ENCODE data around the gene HEPACAM.

Gene HEPACAM

GRCh38 chr11:124898711-124899110, 37.1 kb downstream of the HEPACAM start:
- DNase-seq, result no peak

DNA sequence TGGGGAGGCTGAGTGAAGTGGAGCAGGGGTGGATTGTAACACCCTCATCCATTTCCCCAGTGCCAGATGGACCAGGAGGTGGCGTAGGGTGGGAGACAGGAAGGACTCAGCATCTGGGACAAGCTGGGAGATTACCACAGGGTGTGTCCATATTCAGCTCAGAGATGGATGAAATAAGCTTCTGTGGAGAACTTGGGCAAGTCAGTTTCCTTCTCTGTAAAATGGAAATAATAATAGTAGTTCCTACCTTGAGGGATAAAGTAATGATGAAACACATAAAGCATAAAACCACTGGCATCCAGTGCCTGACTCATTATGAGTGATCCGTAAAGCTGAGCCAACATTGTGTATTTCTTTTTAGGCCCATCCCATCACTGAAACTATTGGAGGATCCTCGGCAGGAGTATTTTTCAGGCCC, 37.6 kb downstream of the HEPACAM start:
- DNase-seq, result no peak

- DNase-seq, result no peak
Measured at GRCh38 chr11:124897674-124898262, 38.1 kb downstream of the HEPACAM start, which contains the start of gene ROBO4. ROBO4 (minus strand) TSS chr11:124897865; CDS start chr11:124897795, 70 bp downstream.

- DNase-seq, result no peak
Measured at GRCh38 chr11:124896821-124897391, 38.9 kb downstream of the HEPACAM start.

DNA sequence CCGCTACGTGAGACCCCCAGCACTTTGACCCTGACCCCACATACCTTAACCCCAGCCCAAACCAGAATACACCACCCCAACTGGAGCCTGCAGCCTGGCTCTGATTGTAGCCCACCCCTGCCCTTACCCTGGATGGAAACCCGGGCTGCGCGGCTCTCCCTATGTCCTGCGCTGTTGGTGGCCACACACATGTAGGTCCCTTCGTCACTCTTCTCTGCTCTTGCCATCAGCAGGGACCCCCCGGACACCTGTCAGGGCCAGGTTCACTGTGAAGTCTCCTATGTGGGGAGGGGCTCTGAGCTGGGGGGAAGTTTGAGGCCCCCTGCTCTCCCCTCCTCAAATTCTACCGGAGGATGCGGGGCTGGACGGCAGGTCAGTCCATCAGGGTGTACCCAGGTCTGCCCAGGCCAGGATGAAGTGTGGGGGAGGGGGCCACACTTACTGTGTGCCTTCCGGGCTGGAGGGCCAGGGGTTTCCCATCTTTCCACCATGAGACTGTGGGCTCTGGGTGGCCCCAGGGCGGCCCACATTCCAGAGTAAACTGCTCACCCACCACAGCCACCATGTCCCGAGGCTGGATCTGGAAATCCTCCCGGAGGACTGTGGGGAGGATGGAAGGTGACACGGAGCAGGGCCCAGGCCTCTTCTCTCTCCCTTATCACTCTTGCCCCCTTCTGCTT, 39.6 kb downstream of the HEPACAM start:
- no peak for DNase-seq

DNA sequence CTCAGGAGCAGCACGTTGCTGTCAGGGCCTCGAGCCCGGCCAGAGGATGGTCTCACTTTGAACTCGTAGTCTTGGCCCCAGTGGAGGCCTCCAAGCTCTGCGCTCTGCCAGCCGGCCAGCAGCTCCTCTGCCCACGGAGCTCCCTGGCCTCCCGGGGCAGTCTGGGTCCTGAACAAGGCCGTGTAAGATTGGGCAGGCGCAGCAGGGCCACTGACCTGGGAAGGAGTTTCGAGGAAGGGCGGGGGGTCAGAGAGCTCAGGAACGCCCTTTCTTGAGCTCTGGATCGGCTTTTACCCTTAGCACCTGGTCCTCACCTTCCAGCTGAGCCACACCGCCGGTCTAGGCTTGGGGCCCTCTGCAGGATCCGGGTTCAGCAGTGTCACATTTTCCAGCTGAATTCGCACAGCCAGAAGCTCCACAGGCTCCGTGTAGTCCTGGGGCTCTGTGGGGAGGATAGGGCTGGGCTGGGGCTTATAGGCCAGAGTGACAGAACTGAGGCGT, 40.3 kb downstream of the HEPACAM start:
- DNase-seq, result no peak

DNA sequence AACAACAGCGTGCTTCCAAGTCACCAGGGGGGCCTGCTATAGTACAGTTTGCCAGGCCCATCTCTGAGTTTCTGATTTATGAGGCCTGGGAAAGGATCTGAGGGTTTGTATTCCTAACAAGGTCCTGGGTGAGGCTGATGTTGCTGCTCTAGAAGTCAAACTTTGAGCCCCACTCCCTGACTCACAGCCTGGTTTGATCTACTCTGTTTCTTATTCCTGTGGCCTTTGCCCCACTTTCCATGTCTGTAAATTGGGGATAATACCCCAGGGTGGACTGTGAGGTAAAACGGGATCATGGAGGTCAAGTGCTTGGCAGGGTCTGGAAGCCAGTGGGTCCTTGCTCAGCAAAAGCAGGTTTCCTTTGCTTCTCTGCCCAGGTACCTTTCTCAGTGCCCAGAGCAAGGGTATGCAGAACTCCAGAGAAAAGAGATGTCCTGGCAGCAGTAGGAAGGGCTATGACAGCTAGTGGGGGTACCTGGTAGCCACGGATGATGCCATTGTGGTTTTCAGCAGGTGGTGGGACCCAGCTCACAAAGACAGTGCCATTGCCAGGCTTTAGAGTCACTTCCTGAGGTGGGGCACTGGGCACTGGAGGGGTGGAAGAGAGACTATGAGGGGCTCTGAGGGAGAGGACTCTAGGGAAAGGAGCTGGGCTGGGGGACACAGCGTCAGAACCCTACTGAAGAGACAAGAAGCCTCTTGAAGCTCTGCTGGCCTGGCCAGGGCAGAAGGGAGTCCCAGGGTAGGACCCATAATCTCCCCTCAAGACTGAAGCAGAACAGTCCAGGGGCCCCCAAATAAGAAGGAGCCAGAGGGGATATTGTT, 41.0 kb downstream of the HEPACAM start:
- no peak for DNase-seq

- no peak for DNase-seq
Measured at GRCh38 chr11:124893781-124894401, 42.0 kb downstream of the HEPACAM start.

- no peak for DNase-seq
Measured at GRCh38 chr11:124892750-124893454, 42.9 kb downstream of the HEPACAM start.

- no peak for DNase-seq
Measured at GRCh38 chr11:124892146-124892545, 43.7 kb downstream of the HEPACAM start.

GRCh38 chr11:124891373-124891861, 44.4 kb downstream of the HEPACAM start:
- no peak for DNase-seq

- no peak for DNase-seq
Measured at GRCh38 chr11:124890683-124891372, 45.0 kb downstream of the HEPACAM start.

DNA sequence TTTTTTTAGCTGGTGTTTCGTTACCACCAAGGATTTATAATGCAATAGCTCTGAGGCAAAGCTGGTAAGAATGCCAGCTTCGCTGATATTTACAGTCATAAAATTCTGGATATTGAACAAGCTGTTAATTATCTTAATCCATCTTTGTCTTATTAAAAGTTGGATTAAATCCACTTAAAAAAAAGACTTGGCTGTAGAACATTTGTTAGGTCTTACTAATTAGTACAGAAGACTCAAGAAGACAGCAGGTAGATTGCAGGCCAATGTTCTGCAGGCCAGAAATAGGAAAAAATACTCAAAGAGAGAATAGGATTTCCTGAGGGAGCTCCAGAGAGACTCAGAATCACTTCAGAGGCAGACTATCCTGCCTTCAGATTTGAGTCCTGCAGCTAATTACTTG, 45.7 kb downstream of the HEPACAM start:
- no peak for DNase-seq

GRCh38 chr11:124889191-124890091, 46.4 kb downstream of the HEPACAM start:
- DNase-seq, result no peak

DNA sequence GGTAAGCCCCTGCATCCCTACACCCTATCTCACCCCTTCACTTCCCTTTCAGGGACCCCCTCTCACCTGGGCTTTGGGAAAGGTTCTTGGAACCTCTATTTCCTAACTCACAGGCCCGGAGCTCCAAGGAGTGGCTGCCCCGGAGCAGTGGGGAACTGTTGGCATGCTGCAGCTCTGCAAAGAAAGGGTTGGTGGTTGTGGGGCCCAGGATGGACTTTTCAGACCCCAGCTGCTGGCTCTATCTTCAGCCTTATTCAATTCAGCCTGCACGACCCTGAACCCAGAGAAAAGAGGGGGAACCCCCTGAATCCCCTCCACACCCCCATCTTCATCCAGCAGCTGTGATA, 48.2 kb downstream of the HEPACAM start:
- DNase-seq, result no peak

DNA sequence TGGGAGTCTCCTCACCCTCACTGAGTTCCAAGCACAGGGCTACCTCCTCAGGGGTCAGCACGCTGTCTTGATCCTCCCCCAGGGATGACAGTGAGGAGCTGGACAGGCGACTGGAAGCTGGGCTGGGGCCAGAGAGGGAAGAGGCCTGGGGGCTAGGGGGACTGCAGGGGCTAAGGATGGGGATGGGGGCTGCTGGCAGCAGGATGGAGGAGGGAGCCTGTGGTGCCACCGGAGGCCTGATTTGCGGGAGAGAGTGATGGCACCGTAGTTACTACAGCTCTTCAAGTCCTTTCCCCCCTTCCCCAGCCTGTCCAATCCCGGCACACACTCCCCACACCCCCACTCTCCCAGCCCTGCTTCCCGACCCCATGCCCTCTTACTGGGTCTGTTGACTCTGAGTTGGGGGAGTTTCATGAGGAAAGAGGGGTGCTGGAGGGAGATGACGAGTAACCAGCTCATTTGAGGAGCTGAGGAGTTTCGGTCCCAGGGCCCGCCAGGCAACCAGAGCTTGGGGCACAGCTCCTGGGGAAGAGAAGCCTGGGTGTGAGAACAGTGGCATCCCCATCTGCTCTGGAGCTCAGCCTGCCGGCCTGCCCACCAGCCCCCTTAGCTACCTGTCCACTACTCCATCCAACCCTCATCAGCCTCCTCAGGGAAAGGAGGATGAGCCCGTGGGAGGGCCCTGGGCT, 48.7 kb downstream of the HEPACAM start:
- no peak for DNase-seq

- DNase-seq, result no peak
Measured at GRCh38 chr11:124886476-124886875, 49.4 kb downstream of the HEPACAM start.

- no peak for DNase-seq
Measured at GRCh38 chr11:124884869-124885479, 50.9 kb downstream of the HEPACAM start.

DNA sequence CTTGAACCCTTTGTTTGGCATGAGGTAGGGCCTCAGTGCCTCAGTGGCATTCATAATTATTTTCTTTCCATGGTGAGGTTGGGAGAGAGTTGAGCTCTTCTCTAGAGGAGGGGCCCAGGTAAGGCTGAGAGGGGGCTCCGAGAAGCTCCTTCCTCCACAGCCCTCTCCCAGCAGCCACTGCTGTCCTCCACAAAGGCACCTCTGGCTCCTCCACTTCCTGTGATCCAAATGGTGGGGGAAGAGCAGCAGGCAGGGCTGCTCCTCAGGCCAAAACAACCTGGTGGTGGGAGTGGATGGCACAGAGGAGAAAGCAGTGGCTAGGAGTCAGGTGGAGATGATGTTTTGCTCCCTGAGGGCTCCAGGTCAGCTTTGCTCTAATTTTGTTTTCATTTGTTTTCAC, 51.5 kb downstream of the HEPACAM start:
- no peak for DNase-seq
